HEK293 (cell line): ENCODE data around the gene RPUSD1.

ENCODE experiments used
- CTCF ChIP-seq: fragments of 450-650 bp; formaldehyde crosslinking; IDR thresholded peaks from 2 replicates; pipeline ENCODE4 v1.5.1; 2016; ENCODE audit warnings: missing biosample characterization, missing genetic modification characterization
- ELK4 ChIP-seq: IDR thresholded peaks from 2 replicates; pipeline ENCODE4 v1.6.1; 2011; ENCODE audit warnings: mild to moderate bottlenecking, low read depth, low read length, borderline replicate concordance
- HOXA7 ChIP-seq: sonication (generic); formaldehyde crosslinking; IDR thresholded peaks from 2 replicates; pipeline ENCODE4 v1.8.1; 2022; ENCODE audit warnings: missing genetic modification reagents, borderline replicate concordance
- PRDM4 ChIP-seq: fragments of 450-650 bp; formaldehyde crosslinking; IDR thresholded peaks from 2 replicates; pipeline ENCODE4 v1.5.1; 2017; ENCODE audit warnings: missing biosample characterization, missing genetic modification characterization
- REPIN1 ChIP-seq: fragments of 450-650 bp; formaldehyde crosslinking; IDR thresholded peaks from 2 replicates; pipeline ENCODE4 v1.5.1; 2017; ENCODE audit warnings: missing biosample characterization, missing genetic modification characterization, low read depth
- TCF7L2 ChIP-seq: IDR thresholded peaks from 2 replicates; pipeline ENCODE4 v1.6.1; 2011; ENCODE audit warnings: low read depth, mild to moderate bottlenecking, inconsistent platforms, low read length, moderate library complexity, borderline replicate concordance
- WT1 ChIP-seq: fragments of 450-650 bp; formaldehyde crosslinking; IDR thresholded peaks from 2 replicates; pipeline ENCODE4 v1.5.1; 2016; ENCODE audit warnings: missing biosample characterization, missing genetic modification characterization
- ZNF354C ChIP-seq: fragments of 450-650 bp; formaldehyde crosslinking; IDR thresholded peaks from 2 replicates; pipeline ENCODE4 v1.5.1; 2016; ENCODE audit warnings: missing biosample characterization, missing genetic modification characterization, low read depth, borderline replicate concordance
- ZNF398 ChIP-seq: fragments of 450-650 bp; formaldehyde crosslinking; IDR thresholded peaks from 2 replicates; pipeline ENCODE4 v1.5.1; 2017; ENCODE audit warnings: missing biosample characterization, missing genetic modification characterization
- ZNF521 ChIP-seq: fragments of 450-650 bp; formaldehyde crosslinking; IDR thresholded peaks from 2 replicates; pipeline ENCODE4 v1.5.1; 2017; ENCODE audit warnings: missing biosample characterization, mild to moderate bottlenecking, missing genetic modification characterization

- TF ChIP-seq ZNF398 (tag by site-specific recombination), result no peak
- no peak for TF ChIP-seq CTCF (tag by site-specific recombination)
- no peak for TF ChIP-seq WT1 (tag by site-specific recombination)
- TF ChIP-seq TCF7L2, result no peak
- no peak for TF ChIP-seq ZNF521
- TF ChIP-seq REPIN1 (tag by site-specific recombination), result no peak
- no peak for TF ChIP-seq ZNF354C (tag by site-specific recombination)
- no peak for TF ChIP-seq HOXA7 (CRISPR knock-in tag)
- no peak for TF ChIP-seq PRDM4
- TF ChIP-seq ELK4, result no peak
Observed at GRCh38 chr16:794091-794822, 6.1 kb upstream of the RPUSD1 start.
